ENCODE data around the gene PRRG1.

The PRRG1 gene

DNA sequence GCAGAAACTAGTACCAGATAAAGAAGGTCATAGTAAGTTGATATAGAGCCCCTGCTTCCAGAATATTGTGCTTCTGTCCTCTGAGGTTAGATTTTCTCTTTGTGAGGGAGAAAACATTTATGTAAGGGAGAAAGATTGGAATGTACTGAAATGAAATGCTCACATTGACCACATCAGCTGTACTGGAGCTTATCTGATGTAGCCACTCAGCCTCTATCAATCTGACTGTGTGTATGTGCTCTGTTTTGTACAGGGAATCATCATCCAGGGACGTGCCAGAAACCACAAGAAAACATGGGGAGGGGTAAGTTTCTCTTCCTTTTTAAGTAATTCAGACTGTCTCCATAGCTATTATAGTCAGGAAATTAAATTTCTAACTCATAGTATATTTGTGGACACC lies 56.8 kb downstream of the PRRG1 start:
- Histone ChIP-seq H3K36me3 (no peaks in the 10 kb centered on the region), H3K4me1 (no peaks in the 10 kb centered on the region), H3K9me3 (no peaks in the 10 kb centered on the region), H3K4me3 (no peak overlapping the region), H3K27me3 (no peaks in the 10 kb centered on the region), H3K27ac (no peak overlapping the region)
- TF ChIP-seq, protein P1, sequence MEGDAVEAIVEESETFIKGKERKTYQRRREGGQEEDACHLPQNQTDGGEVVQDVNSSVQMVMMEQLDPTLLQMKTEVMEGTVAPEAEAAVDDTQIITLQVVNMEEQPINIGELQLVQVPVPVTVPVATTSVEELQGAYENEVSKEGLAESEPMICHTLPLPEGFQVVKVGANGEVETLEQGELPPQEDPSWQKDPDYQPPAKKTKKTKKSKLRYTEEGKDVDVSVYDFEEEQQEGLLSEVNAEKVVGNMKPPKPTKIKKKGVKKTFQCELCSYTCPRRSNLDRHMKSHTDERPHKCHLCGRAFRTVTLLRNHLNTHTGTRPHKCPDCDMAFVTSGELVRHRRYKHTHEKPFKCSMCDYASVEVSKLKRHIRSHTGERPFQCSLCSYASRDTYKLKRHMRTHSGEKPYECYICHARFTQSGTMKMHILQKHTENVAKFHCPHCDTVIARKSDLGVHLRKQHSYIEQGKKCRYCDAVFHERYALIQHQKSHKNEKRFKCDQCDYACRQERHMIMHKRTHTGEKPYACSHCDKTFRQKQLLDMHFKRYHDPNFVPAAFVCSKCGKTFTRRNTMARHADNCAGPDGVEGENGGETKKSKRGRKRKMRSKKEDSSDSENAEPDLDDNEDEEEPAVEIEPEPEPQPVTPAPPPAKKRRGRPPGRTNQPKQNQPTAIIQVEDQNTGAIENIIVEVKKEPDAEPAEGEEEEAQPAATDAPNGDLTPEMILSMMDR (IDR thresholded peaks at IDR 0.05) = no peak
- intact Hi-C loops (cut with DNase I; ENCODE audit: low total_unique reads) = no loop called here
- DNase-seq = no peak

DNA sequence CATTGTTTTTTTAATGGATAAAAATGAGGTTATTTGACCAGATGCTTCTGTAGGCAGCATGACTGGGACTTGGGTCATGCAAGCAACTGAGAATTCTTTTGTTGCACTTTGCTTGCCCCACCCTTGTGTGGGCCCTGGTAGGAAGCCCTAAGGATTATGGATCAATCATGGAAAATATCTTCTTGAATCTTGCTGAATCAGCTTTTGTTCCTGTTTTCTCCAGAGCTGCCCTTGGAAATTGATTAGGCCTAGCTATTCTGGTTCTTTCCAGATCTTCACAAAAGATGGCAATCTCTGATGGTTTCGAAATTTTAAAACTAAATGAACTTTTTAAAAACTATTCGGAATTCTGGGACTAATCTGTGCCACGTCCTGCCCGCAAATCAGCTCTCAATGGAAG lies 58.6 kb downstream of the PRRG1 start:
- DNase-seq = no peak
- intact Hi-C loops (cut with DNase I; ENCODE audit: low total_unique reads) = no loop called here
- Histone ChIP-seq H3K4me1 (no peaks in the 10 kb centered on the region), H3K9me3 (no peaks in the 10 kb centered on the region), H3K27ac (no peak overlapping the region), H3K4me3 (no peak overlapping the region), H3K36me3 (no peaks in the 10 kb centered on the region), H3K27me3 (no peaks in the 10 kb centered on the region)
- TF ChIP-seq, protein P1 (IDR thresholded peaks at IDR 0.05) = no peak

DNA sequence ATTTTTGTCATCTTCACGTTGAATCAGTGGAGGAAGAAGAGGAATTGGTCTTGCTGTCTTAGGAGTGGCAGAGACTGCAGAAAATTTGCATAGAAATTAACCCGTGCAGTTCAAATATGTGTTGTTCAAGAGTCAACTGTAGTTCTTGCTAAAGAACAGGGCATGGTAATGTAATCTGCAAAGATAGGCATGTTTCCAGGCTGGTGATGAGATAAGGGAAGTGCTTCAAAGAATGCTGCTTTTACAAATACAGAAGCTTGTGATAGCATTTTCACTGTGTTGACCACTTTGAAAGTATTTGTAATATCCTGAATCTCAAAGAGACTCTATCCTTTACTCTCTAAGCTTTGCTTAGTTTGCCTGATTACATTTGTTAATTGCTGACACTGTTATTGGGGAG lies 60.1 kb downstream of the PRRG1 start:
- DNase-seq = no peak
- Histone ChIP-seq H3K27ac (no peak overlapping the region), H3K9me3 (no peaks in the 10 kb centered on the region), H3K36me3 (no peaks in the 10 kb centered on the region), H3K4me3 (no peak overlapping the region), H3K27me3 (no peaks in the 10 kb centered on the region), H3K4me1 (no peaks in the 10 kb centered on the region)
- TF ChIP-seq, protein P1 (IDR thresholded peaks at IDR 0.05) = no peak
- intact Hi-C loops (cut with DNase I; ENCODE audit: low total_unique reads) = no loop called here

DNA sequence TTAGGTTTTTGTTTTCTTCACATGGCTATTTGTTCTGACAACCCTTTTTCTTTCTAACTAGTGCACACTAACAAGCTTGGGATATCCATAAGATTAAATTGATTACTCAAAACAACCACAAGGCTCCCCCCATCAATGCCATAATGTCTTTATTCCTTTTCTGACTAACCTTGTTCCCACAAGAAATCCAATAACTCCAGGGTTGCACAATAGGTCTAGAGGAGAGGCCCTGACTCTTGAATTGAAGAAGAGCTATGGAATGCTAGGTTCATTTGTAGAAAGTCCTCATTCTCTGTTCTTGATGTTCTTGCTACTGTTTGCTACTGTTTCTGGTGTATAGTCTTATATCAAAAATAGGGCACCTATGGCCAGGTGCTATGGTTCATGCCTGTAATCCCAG lies 71.0 kb downstream of the PRRG1 start:
- TF ChIP-seq, protein P1 (IDR thresholded peaks at IDR 0.05) = no peak
- intact Hi-C loops (cut with DNase I; ENCODE audit: low total_unique reads) = no loop called here

DNA sequence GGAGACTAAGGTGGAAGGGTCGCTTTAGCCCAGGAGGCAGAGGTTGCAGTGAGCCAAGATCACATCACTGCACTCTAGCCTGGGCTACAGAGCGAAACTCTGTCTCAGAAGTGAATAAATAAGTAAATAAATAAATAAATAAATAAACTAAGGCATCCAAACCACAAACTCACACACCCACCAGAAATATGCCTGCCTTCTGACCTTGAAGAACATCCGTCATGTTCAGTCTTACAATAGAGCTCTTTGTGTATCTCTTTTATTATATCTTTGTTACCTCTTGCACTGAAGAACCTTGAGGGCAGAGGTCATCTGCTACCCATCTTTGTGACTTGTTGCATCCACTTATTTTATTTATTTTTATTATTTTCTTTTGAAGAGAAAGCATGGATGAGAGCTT lies 71.6 kb downstream of the PRRG1 start:
- Histone ChIP-seq H3K27me3 (no peaks in the 10 kb centered on the region), H3K27ac (no peak overlapping the region), H3K4me1 (no peaks in the 10 kb centered on the region), H3K9me3 (no peaks in the 10 kb centered on the region), H3K36me3 (no peaks in the 10 kb centered on the region), H3K4me3 (no peak overlapping the region)
- TF ChIP-seq, protein P1 (IDR thresholded peaks at IDR 0.05) = no peak
- intact Hi-C loops (cut with DNase I; ENCODE audit: low total_unique reads) = no loop called here
- DNase-seq = no peak

More for the DNA sequence above, 71.0 kb downstream of the PRRG1 start:
- DNase-seq = no peak
- H3K4me1 ChIP-seq = no peaks in the 10 kb centered on the region
- no peak overlapping the region for H3K4me3 ChIP-seq
- H3K9me3 ChIP-seq = no peaks in the 10 kb centered on the region
- no peaks in the 10 kb centered on the region for H3K36me3 ChIP-seq
- no peak overlapping the region for H3K27ac ChIP-seq
- no peaks in the 10 kb centered on the region for H3K27me3 ChIP-seq

DNA sequence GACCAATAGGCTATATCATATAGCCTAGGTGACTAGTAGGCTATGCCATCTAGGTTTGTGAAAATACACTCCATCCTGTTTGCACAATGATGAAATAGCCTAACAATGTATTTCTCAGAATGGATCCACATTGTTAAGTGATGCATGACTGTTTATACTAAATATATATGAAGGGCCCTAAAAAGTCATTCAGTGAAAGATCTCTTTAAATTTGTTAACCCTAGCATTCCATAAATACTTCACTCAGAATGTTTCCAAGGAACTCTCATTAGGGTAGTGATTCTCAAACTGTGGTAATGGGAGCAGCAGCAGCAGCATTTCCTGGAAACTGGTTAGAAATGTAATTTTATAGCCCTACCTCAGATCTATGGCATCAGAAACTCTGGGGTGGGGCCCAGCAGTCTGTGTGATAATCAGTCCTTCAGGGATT lies 74.9 kb downstream of the PRRG1 start:
- Histone ChIP-seq H3K4me1 (no peaks in the 10 kb centered on the region), H3K9me3 (no peaks in the 10 kb centered on the region), H3K27me3 (no peaks in the 10 kb centered on the region), H3K4me3 (no peak overlapping the region), H3K27ac (no peak overlapping the region), H3K36me3 (no peaks in the 10 kb centered on the region)
- TF ChIP-seq, protein P1 (IDR thresholded peaks at IDR 0.05) = no peak
- intact Hi-C loops (cut with DNase I; ENCODE audit: low total_unique reads) = no loop called here
- no peak for DNase-seq

Measured in tibial artery (tissue), 4 donors.